CD8-positive, alpha-beta memory T cell (primary cell): Measurements from ENCODE around the gene MMP1. TPM values are rescaled to one million over a fixed set of nuclear protein-coding genes. Genes with fewer than 3 reads are reported as not detected.

ENCODE experiments used
- CTCF ChIA-PET: fragments of 350-600 bp; sonication (Branson Sonifier 250); formaldehyde crosslinking; loops from one replicate; lab custom pipeline; 2021; ENCODE audit warnings: antibody characterized with exemption; lab: Charles Lee
- POLR2A ChIA-PET: fragments of 350-600 bp; sonication (Branson Sonifier 250); formaldehyde crosslinking; loops from one replicate; lab custom pipeline; 2021; ENCODE audit warnings: antibody characterized with exemption; lab: Charles Lee
- DNase-seq, 5 donors: peaks; one replicate each; pipeline versions ENCODE4 v3.0.0 to v3.0.0-alpha.2; 2020 to 2022; ENCODE audit warnings: mixed read lengths in 1 of 5
- H3K27ac ChIP-seq: one replicate; pipeline ENCODE4 v1.7.0; 2013; ENCODE audit warnings: low read depth, mild to moderate bottlenecking, low read length, moderate library complexity
- H3K27me3 ChIP-seq: 2 replicates; pipeline ENCODE4 v1.7.0; 2013; ENCODE audit warnings: low read length, mild to moderate bottlenecking; ENCODE audit not compliant: insufficient read depth, poor library complexity, severe bottlenecking
- H3K36me3 ChIP-seq: 2 replicates; pipeline ENCODE4 v1.7.0; 2013; ENCODE audit warnings: mild to moderate bottlenecking, low read length, moderate library complexity; ENCODE audit not compliant: insufficient read depth
- H3K4me1 ChIP-seq: 2 replicates; pipeline ENCODE4 v1.7.0; 2013; ENCODE audit warnings: mild to moderate bottlenecking, low read length, moderate library complexity; ENCODE audit not compliant: insufficient read depth
- H3K4me3 ChIP-seq: 2 replicates; pipeline ENCODE4 v1.7.0; 2013; ENCODE audit warnings: mild to moderate bottlenecking, low read length
- H3K9me3 ChIP-seq: 2 replicates; pipeline ENCODE4 v1.7.0; 2013; ENCODE audit warnings: mild to moderate bottlenecking, low read length
- H3K27ac Mint-ChIP-seq, 8 donors: one replicate each; pipeline ENCODE4 v1.8.0; 2020 to 2021; ENCODE audit warnings: mixed read lengths in 8 of 8, mild to moderate bottlenecking in 6 of 8, inconsistent platforms in 3 of 8, moderate library complexity in 3 of 8
- H3K27me3 Mint-ChIP-seq, 2 donors: one replicate each; pipeline ENCODE4 v1.8.0; 2020 to 2021; ENCODE audit warnings: mixed read lengths in 2 of 2, mild to moderate bottlenecking in 1 of 2, moderate library complexity in 1 of 2
- H3K36me3 Mint-ChIP-seq, 3 donors: one replicate each; pipeline ENCODE4 v1.8.0; 2020 to 2021; ENCODE audit warnings: mixed read lengths in 3 of 3, inconsistent platforms in 1 of 3, mild to moderate bottlenecking in 1 of 3
- H3K4me1 Mint-ChIP-seq, 3 donors: one replicate each; pipeline ENCODE4 v1.8.0; 2020 to 2021; ENCODE audit warnings: mixed read lengths in 3 of 3, inconsistent platforms in 1 of 3, mild to moderate bottlenecking in 1 of 3
- H3K4me3 Mint-ChIP-seq, 7 donors: one replicate each; pipeline ENCODE4 v1.8.0; 2020 to 2021; ENCODE audit warnings: mixed read lengths in 7 of 7, mild to moderate bottlenecking in 6 of 7, moderate library complexity in 4 of 7, inconsistent platforms in 2 of 7
- H3K9me3 Mint-ChIP-seq, 5 donors: one replicate each; pipeline ENCODE4 v1.8.0; 2020 to 2022; ENCODE audit warnings: mixed read lengths in 5 of 5, mild to moderate bottlenecking in 3 of 5, moderate library complexity in 2 of 5, inconsistent platforms in 1 of 5
- polyA plus RNA-seq: library from polyadenylated mRNA; unstranded; fragments of 300-500 nt; fragmentation: Illumina TruSeq; gene quantifications from one replicate; pipeline ENCODE4 v1.2.3, GENCODE V29; 2021
- total RNA-seq, 2 experiments: library from RNA; stranded (reverse); gene quantifications; one replicate each; pipeline ENCODE4 v1.2.3, GENCODE V29; 2021

MMP1 gene
- total RNA-seq (not detected), polyA plus RNA-seq (not detected)

DNA sequence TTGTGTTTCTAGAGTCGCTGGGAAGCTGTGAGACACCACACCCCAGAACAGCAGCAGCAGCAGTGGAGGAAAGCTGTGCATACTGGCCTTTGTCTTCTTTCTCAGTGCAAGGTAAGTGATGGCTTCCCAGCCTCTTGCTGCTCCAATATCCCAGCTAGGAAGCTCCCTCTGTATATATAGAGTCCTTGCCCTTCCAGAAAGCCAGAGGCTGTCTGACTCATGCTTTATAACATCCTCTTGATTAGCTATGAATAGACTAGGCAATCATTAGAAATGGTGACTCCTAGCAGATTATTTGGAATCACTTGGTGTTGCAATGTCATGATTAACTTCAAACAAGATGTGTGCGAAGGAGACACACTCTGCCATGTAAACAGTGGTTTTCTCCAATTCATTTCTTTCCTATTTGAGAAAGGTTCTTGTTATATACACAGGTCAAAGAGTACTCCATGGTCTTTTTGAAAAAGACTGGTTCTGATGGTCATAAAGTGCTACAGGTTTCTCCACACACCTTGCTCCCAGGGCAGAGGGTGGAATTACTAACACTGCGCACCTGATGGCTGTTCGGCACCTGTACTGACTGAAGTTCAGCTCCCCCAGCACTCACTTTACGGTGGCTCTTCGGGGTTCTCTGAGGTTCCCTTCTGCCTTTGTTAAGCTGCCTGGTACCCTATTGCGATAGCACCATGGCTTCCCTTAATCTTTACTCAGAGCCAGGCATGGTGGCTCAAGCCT, at the start of gene MMP1:
MMP1 (minus strand) TSS at position 149 of the 735 bp plus-strand sequence; CDS start at position 81, 68 bp downstream.
- Mint-ChIP-seq H3K36me3 (no peaks in the 10 kb centered on the region), H3K27ac (no peak within 1 kb of the TSS), H3K4me3 (no peak within 1 kb of the TSS), H3K9me3 (no peaks in the 10 kb centered on the region), H3K27me3 (peaks cover 0 to 10% of the 10 kb centered on the region in 2 donors), H3K4me1 (no peaks in the 10 kb centered on the region)
- no peaks in the 10 kb centered on the region for H3K9me3 ChIP-seq
- H3K36me3 ChIP-seq = no peaks in the 10 kb centered on the region
- no peak for DNase-seq
- no peak within 1 kb of the TSS for H3K4me3 ChIP-seq
- ChIA-PET POLR2A (no interaction called here), CTCF (no interaction called here)
- H3K4me1 ChIP-seq = no peaks in the 10 kb centered on the region
- no peaks in the 10 kb centered on the region for H3K27me3 ChIP-seq
- H3K27ac ChIP-seq = no peak within 1 kb of the TSS

DNA sequence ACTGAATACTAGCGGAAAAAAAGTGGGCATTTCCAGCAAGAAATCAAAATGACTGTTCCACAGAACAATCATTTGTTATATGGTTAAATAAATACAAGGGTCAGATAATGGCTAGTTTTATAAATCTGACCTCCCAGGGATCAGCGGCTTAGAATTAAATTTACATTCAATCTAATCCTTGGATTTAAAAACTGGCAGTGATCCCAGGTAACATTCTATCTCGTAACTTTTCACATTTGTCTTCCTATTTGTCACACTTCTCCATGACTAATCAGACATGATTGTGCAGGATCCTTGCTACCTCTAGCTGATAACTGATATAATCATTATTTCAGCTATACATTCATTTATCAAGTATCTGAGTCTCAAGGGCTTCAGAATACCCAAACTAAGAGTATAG, 48.3 kb upstream of the MMP1 start:
- Histone ChIP-seq H3K4me3 (no peak overlapping the region), H3K27me3 (no peaks in the 10 kb centered on the region), H3K27ac (no peak overlapping the region), H3K36me3 (no peaks in the 10 kb centered on the region), H3K4me1 (no peaks in the 10 kb centered on the region), H3K9me3 (no peaks in the 10 kb centered on the region)
- Mint-ChIP-seq H3K27me3 (peaks cover 0 to 14% of the 10 kb centered on the region in 2 donors), H3K27ac (no peak overlapping the region), H3K4me3 (no peak overlapping the region), H3K4me1 (no peaks in the 10 kb centered on the region), H3K36me3 (no peaks in the 10 kb centered on the region), H3K9me3 (no peaks in the 10 kb centered on the region)
- POLR2A ChIA-PET = no interaction called here
- DNase-seq = no peak
- CTCF ChIA-PET = no interaction called here

DNA sequence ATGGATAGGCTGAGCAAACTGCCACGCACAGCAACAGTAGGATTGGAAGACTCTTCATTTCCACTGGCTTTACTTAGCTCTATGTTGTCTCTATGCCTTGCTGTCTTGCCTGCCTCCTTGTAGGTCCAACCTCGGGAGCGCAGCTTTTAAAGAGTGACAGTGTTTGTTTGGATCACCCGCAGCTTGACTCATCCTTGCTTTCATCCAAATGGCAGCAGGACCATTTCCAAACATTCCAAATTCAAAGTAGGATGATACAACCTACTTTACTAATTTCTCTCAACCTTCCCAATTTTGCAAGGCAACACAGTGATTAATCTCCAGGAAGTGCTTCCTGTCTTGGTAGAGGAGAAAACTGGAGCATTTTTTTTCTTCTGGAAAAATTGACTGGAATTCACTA, 45.5 kb upstream of the MMP1 start, which contains the start of gene MMP3:
MMP3 (minus strand) TSS at position 121 of the 400 bp plus-strand sequence; CDS start at position 58, 63 bp downstream.
- no peaks in the 10 kb centered on the region for H3K36me3 ChIP-seq
- H3K4me3 Mint-ChIP-seq = no peak within 1 kb of the TSS
- no peaks in the 10 kb centered on the region for H3K4me1 Mint-ChIP-seq
- H3K4me1 ChIP-seq = no peaks in the 10 kb centered on the region
- no peak within 1 kb of the TSS for H3K27ac ChIP-seq
- no peak for DNase-seq
- no peaks in the 10 kb centered on the region for H3K9me3 ChIP-seq
- no peaks in the 10 kb centered on the region for H3K36me3 Mint-ChIP-seq
- no peak within 1 kb of the TSS for H3K27ac Mint-ChIP-seq
- CTCF ChIA-PET = no interaction called here
- H3K27me3 ChIP-seq = no peaks in the 10 kb centered on the region
- peaks cover 0 to 8% of the 10 kb centered on the region in 2 donors for H3K27me3 Mint-ChIP-seq
- no peaks in the 10 kb centered on the region for H3K9me3 Mint-ChIP-seq
- H3K4me3 ChIP-seq = no peak within 1 kb of the TSS
- POLR2A ChIA-PET = no interaction called here

DNA sequence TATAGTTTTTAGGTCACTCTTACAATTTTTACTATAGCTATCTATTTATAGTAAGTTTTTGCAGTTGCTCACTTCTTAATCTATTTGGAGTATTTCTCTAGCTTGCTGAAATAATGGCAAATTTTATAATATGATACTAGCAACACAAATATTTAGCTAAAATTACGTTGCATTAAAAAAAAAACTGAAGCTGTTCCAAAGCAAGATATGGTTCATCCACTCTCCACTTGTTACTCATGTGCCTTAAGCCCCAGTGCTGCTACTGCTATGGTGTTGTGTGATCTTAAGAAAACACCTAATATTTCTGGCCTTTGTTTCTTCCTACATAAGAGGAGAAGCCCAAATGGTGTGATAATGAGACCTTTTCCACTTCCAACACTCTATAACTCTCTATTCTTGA, 45.0 kb upstream of the MMP1 start:
- H3K36me3 ChIP-seq = no peaks in the 10 kb centered on the region
- no peak overlapping the region for H3K27ac ChIP-seq
- H3K9me3 ChIP-seq = no peaks in the 10 kb centered on the region
- Mint-ChIP-seq H3K9me3 (no peaks in the 10 kb centered on the region), H3K27me3 (peaks cover 0 to 8% of the 10 kb centered on the region in 2 donors), H3K36me3 (no peaks in the 10 kb centered on the region), H3K4me1 (no peaks in the 10 kb centered on the region), H3K4me3 (no peak overlapping the region), H3K27ac (no peak overlapping the region)
- CTCF ChIA-PET = no interaction called here
- no peaks in the 10 kb centered on the region for H3K27me3 ChIP-seq
- DNase-seq = no peak
- H3K4me3 ChIP-seq = no peak overlapping the region
- POLR2A ChIA-PET = no interaction called here
- no peaks in the 10 kb centered on the region for H3K4me1 ChIP-seq

DNA sequence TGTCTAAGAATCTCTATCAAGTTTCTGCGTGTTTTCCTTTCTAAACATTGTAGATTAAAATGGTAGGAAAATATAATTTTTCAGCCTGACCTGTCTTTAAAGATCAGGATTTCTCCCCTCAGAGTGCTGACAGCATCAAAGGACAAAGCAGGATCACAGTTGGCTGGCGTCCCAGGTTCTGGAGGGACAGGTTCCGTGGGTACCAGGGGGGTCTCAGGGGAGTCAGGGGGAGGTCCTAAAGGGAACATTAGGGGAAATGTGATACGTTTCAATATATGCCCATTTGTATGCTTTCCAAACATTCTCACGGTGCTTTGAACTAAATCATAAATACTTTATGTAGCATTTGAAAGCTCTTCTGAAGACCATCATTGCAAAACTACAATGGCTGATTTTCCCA, 42.1 kb upstream of the MMP1 start:
- no peaks in the 10 kb centered on the region for H3K9me3 ChIP-seq
- Mint-ChIP-seq H3K4me1 (no peaks in the 10 kb centered on the region), H3K9me3 (no peaks in the 10 kb centered on the region), H3K27me3 (peaks cover 0 to 5% of the 10 kb centered on the region in 2 donors), H3K4me3 (no peak overlapping the region), H3K27ac (no peak overlapping the region), H3K36me3 (no peaks in the 10 kb centered on the region)
- POLR2A ChIA-PET = no interaction called here
- no peak overlapping the region for H3K27ac ChIP-seq
- H3K4me3 ChIP-seq = no peak overlapping the region
- DNase-seq = no peak
- H3K36me3 ChIP-seq = no peaks in the 10 kb centered on the region
- CTCF ChIA-PET = no interaction called here
- H3K4me1 ChIP-seq = no peaks in the 10 kb centered on the region
- H3K27me3 ChIP-seq = no peaks in the 10 kb centered on the region

DNA sequence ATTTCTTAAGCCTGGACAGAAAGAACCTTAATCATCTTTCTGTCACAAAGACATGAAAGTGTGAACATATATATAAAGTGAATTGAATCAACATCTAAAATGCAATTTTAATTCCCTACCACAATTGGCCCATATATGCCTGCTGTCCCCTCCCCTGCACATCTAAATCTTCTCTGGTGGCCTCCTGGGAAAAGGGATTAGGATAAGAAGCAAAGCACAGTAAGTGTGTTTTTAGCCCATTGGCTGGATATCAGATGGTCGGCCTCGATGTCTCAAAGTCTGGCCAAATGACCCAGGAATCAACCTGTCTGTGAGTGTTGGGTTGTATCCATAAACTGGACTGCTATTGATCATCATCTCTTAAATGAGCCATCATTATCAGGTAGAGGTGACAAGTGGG, 39.7 kb upstream of the MMP1 start:
- no peak overlapping the region for H3K4me3 Mint-ChIP-seq
- H3K27me3 Mint-ChIP-seq = peaks cover 0 to 4% of the 10 kb centered on the region in 2 donors
- no peaks in the 10 kb centered on the region for H3K4me1 Mint-ChIP-seq
- H3K27ac Mint-ChIP-seq = no peak overlapping the region
- no peak overlapping the region for H3K4me3 ChIP-seq
- no peak for DNase-seq
- H3K27ac ChIP-seq = no peak overlapping the region
- peaks cover 0 to 2% (median 0%) of the 10 kb centered on the region in 5 donors for H3K9me3 Mint-ChIP-seq
- no peaks in the 10 kb centered on the region for H3K36me3 Mint-ChIP-seq
- ChIA-PET POLR2A (no interaction called here), CTCF (no interaction called here)
- H3K27me3 ChIP-seq = no peaks in the 10 kb centered on the region
- no peaks in the 10 kb centered on the region for H3K9me3 ChIP-seq
- H3K36me3 ChIP-seq = no peaks in the 10 kb centered on the region
- no peaks in the 10 kb centered on the region for H3K4me1 ChIP-seq

DNA sequence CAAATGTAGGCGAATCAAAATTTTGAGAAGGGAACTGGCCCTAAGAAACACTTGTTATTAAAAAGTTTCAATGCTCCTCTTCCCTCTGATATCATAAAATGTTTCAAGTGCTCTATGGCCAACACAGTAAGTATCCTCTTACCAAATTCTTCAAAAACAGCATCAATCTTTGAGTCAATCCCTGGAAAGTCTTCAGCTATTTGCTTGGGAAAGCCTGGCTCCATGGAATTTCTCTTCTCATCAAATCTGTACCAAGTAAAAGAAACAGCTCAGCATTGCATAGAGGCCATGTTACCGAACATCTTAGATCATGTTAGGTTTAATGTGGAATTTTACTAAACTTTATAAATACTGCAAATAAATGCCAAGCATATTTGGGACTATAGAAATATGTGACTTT, 39.2 kb upstream of the MMP1 start:
- no peak overlapping the region for H3K4me3 Mint-ChIP-seq
- Histone ChIP-seq H3K4me3 (no peak overlapping the region), H3K36me3 (no peaks in the 10 kb centered on the region), H3K27me3 (no peaks in the 10 kb centered on the region), H3K4me1 (no peaks in the 10 kb centered on the region), H3K27ac (no peak overlapping the region), H3K9me3 (no peaks in the 10 kb centered on the region)
- ChIA-PET POLR2A (no interaction called here), CTCF (no interaction called here)
- H3K36me3 Mint-ChIP-seq = no peaks in the 10 kb centered on the region
- DNase-seq = no peak
- no peak overlapping the region for H3K27ac Mint-ChIP-seq
- peaks cover 2 to 6% of the 10 kb centered on the region in 2 donors for H3K27me3 Mint-ChIP-seq
- H3K9me3 Mint-ChIP-seq = peaks cover 0 to 2% (median 0%) of the 10 kb centered on the region in 5 donors
- H3K4me1 Mint-ChIP-seq = no peaks in the 10 kb centered on the region

DNA sequence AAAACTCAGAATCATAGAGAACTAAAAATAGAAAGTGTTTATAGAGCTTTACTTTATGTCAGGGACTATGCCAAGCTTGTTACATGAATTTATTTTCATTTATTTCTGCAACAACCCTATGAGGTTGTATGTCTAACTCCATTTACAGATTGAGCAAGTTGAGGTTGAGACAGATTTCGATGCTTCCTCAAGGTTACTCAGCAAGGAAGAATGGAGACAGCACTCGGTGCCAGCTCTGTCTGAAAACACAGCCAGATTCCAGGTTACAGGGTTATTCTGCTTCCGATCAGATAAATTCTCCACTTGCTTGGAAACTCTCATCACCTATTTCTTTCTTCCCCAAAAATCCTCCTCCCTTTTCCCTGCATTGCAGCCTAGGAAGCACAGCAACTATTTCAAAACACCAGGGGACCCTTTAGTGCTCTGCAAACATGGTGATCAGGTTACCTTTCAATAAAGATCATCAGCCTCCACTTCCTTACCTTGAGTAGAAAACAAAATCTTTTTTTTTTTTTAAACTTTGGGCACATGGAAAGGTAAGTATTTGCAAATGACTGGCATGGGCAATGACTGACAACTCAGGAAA, 38.4 kb upstream of the MMP1 start:
- no peaks in the 10 kb centered on the region for H3K36me3 Mint-ChIP-seq
- H3K9me3 ChIP-seq = no peaks in the 10 kb centered on the region
- ChIA-PET CTCF (no interaction called here), POLR2A (no interaction called here)
- no peak overlapping the region for H3K27ac ChIP-seq
- no peaks in the 10 kb centered on the region for H3K27me3 ChIP-seq
- H3K9me3 Mint-ChIP-seq = peaks cover 0 to 2% (median 0%) of the 10 kb centered on the region in 5 donors
- H3K27me3 Mint-ChIP-seq = peaks cover 9% of the 10 kb centered on the region in 2 donors
- peaks cover 0 to 3% (median 0%) of the 10 kb centered on the region in 3 donors for H3K4me1 Mint-ChIP-seq
- H3K4me3 Mint-ChIP-seq = no peak overlapping the region
- H3K36me3 ChIP-seq = no peaks in the 10 kb centered on the region
- no peak overlapping the region for H3K4me3 ChIP-seq
- no peak for DNase-seq
- H3K27ac Mint-ChIP-seq = no peak overlapping the region
- H3K4me1 ChIP-seq = no peaks in the 10 kb centered on the region
